GM23248 (cell line): ENCODE results near the gene FAT4.

Experiments used
- EZH2 ChIP-seq: fragments of 200-600 bp; sonication (generic); IDR thresholded peaks from 2 replicates; pipeline ENCODE4 v1.6.1; 2018; ENCODE audit warnings: antibody characterized with exemption, mild to moderate bottlenecking; ENCODE audit not compliant: insufficient read depth, poor library complexity, severe bottlenecking
- EZH2phosphoT487 ChIP-seq: fragments of 200-600 bp; sonication (generic); IDR thresholded peaks from 2 replicates; pipeline ENCODE4 v1.6.1; 2018; ENCODE audit warnings: antibody characterized with exemption, moderate library complexity, mild to moderate bottlenecking, low read depth; ENCODE audit not compliant: insufficient read depth

DNA sequence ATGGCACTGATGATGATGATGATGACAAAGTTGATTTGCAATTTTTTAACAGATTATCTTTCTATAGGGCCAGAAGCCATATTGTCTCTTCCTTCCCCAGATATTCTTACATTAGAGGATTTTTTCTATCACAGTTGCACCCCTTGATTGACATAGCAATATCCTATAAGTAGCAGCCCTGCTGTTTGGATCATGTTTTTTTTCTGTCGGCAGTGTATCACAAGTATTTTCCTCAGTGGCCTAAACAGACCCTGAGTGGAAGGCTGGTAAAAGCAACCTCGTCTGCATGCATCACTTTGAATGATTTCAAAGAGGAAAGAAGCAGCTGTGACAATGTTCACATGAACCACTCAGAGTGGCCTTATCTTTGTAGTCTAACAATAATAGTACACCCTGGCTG is 41.0 kb downstream of the FAT4 start:
- TF ChIP-seq EZH2phosphoT487 (no peak), EZH2 (no peak)
